CD4-positive, alpha-beta memory T cell (primary cell): ENCODE measurements around the gene FBXO21. TPM values are rescaled to one million over a fixed set of nuclear protein-coding genes. Genes with fewer than 3 reads are reported as not detected.
A peak's percentile ranks its signal among the peaks of the same experiment; 100 is the strongest.

Experiments used
- CTCF ChIA-PET: fragments of 350-600 bp; sonication (Branson Sonifier 250); formaldehyde crosslinking; loops from one replicate; lab custom pipeline; 2021; ENCODE audit warnings: inconsistent platforms; ENCODE audit not compliant: partially characterized antibody; lab: Charles Lee
- POLR2A ChIA-PET: fragments of 350-600 bp; sonication (Branson Sonifier 250); formaldehyde crosslinking; loops from one replicate; lab custom pipeline; 2021; ENCODE audit not compliant: partially characterized antibody; lab: Charles Lee
- DNase-seq, 5 donors: peaks; one replicate each; pipeline versions ENCODE4 v3.0.0 to v3.0.0-alpha.2; 2020 to 2022; ENCODE audit warnings: mixed read lengths in 1 of 5
- H3K27ac ChIP-seq: one replicate; pipeline ENCODE4 v1.7.0; 2013; ENCODE audit warnings: low read depth, low read length
- H3K27me3 ChIP-seq: 2 replicates; pipeline ENCODE4 v1.7.0; 2013; ENCODE audit warnings: mild to moderate bottlenecking, low read length, moderate library complexity; ENCODE audit not compliant: insufficient read depth
- H3K36me3 ChIP-seq: 2 replicates; pipeline ENCODE4 v1.7.0; 2013; ENCODE audit warnings: mild to moderate bottlenecking, low read length, moderate library complexity; ENCODE audit not compliant: insufficient read depth
- H3K4me1 ChIP-seq: 2 replicates; pipeline ENCODE4 v1.7.0; 2013; ENCODE audit warnings: mild to moderate bottlenecking, low read length, moderate library complexity; ENCODE audit not compliant: insufficient read depth
- H3K4me3 ChIP-seq, 2 donors: one replicate each; pipeline ENCODE4 v1.7.0; 2013; ENCODE audit warnings: low read length in 2 of 2, mild to moderate bottlenecking in 1 of 2
- H3K9me3 ChIP-seq, 2 donors: one replicate each; pipeline ENCODE4 v1.7.0; 2013; ENCODE audit warnings: low read length in 2 of 2, control low read depth in 1 of 2; ENCODE audit not compliant: control insufficient read depth in 1 of 2
- H3K27ac Mint-ChIP-seq, 7 donors: one replicate each; pipeline ENCODE4 v1.8.0; 2020 to 2021; ENCODE audit warnings: mixed read lengths in 7 of 7, mild to moderate bottlenecking in 6 of 7, inconsistent platforms in 3 of 7, moderate library complexity in 3 of 7
- H3K27me3 Mint-ChIP-seq, 2 donors: one replicate each; pipeline ENCODE4 v1.8.0; 2020 to 2021; ENCODE audit warnings: mixed read lengths in 2 of 2
- H3K36me3 Mint-ChIP-seq, 2 donors: one replicate each; pipeline ENCODE4 v1.8.0; 2020 to 2021; ENCODE audit warnings: mixed read lengths in 2 of 2, inconsistent platforms in 1 of 2, mild to moderate bottlenecking in 1 of 2
- H3K4me1 Mint-ChIP-seq, 4 donors: one replicate each; pipeline ENCODE4 v1.8.0; 2020 to 2021; ENCODE audit warnings: mixed read lengths in 4 of 4, mild to moderate bottlenecking in 1 of 4
- H3K4me3 Mint-ChIP-seq, 8 donors: one replicate each; pipeline ENCODE4 v1.8.0; 2020 to 2021; ENCODE audit warnings: mixed read lengths in 8 of 8, mild to moderate bottlenecking in 7 of 8, moderate library complexity in 6 of 8, inconsistent platforms in 3 of 8
- H3K9me3 Mint-ChIP-seq, 8 donors: one replicate each; pipeline ENCODE4 v1.8.0; 2020 to 2021; ENCODE audit warnings: mixed read lengths in 8 of 8, mild to moderate bottlenecking in 5 of 8, inconsistent platforms in 3 of 8, moderate library complexity in 1 of 8
- intact Hi-C: fragments of 100-400 bp; cut with micrococcal nuclease; formaldehyde crosslinking; loops from one replicate; pipeline ENCODE4 v1.15.1; 2023
- polyA plus RNA-seq, 2 donors: library from polyadenylated mRNA; unstranded; fragments of 300-500 nt; fragmentation: Illumina TruSeq; gene quantifications; one replicate each; pipeline ENCODE4 v1.2.3, GENCODE V29; 2021
- total RNA-seq, 2 experiments: library from RNA; stranded (reverse); gene quantifications; one replicate each; pipeline ENCODE4 v1.2.3, GENCODE V29; 2021

FBXO21 gene
- total and polyA plus RNA-seq, 4 experiments from 2014 or later: 41.9 to 61.4 (median 49.9) TPM

DNA sequence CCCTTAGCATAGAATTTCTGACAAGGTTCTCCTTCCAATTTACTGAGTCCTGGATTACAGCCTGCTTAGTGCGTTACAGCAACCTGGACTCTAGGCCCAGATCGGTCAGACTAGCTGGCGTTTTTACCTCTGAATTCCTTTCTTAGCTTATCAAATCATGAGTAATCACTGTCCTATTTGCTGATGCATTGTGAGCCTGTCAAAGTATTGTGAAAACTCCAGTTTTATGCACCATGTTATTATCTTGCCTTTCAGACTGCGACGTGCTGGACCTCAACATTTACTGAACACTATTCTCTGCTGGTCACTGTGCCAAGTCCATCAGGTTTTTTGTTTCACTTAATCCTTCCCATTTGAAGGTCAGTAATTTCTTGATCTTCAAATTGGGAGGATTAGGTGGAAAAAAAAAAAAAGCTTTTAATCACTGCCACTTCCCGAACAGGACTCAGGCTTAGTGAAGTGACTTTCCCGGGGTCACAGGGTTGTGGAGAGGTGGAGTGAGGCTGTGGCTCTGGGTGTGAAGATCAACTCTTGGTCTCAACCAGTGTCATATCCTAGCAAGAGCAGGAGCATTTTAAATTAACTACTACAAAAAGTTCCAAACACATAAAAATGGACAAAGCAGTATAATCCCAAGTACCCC is 31.2 kb downstream of the FBXO21 start:
- H3K9me3 Mint-ChIP-seq: peaks cover 0 to 2% (median 0%) of the 10 kb centered on the region in 8 donors
- Histone ChIP-seq H3K4me1 (no peaks in the 10 kb centered on the region), H3K9me3 (no peaks in the 10 kb centered on the region), H3K27me3 (no peaks in the 10 kb centered on the region), H3K27ac (no peak overlapping the region), H3K4me3 (no peak overlapping the region), H3K36me3 (peaks cover 84% of the 10 kb centered on the region)
- no peak for DNase-seq
- H3K36me3 Mint-ChIP-seq: peaks cover 68 to 91% of the 10 kb centered on the region in 2 donors
- intact Hi-C loops: no loop called here
- peaks cover 0 to 5% (median 2%) of the 10 kb centered on the region in 4 donors for H3K4me1 Mint-ChIP-seq
- peak overlapping the region in 2 of 7 donors; percentile 20 to 60 for H3K27ac Mint-ChIP-seq
- POLR2A ChIA-PET: no interaction called here
- H3K4me3 Mint-ChIP-seq: no peak overlapping the region
- no peaks in the 10 kb centered on the region for H3K27me3 Mint-ChIP-seq
- CTCF ChIA-PET: no interaction called here

GRCh38 chr12:117158096-117158495 is 32.2 kb downstream of the FBXO21 start:
- H3K9me3 ChIP-seq: no peaks in the 10 kb centered on the region
- intact Hi-C loops: no loop called here
- Mint-ChIP-seq H3K27me3 (no peaks in the 10 kb centered on the region), H3K4me1 (peaks cover 1 to 9% (median 5%) of the 10 kb centered on the region in 4 donors), H3K36me3 (peaks cover 76 to 94% of the 10 kb centered on the region in 2 donors), H3K9me3 (peaks cover 0 to 2% (median 0%) of the 10 kb centered on the region in 8 donors), H3K4me3 (no peak overlapping the region), H3K27ac (peak overlapping the region in 2 of 7 donors; percentile 38 to 74)
- no peaks in the 10 kb centered on the region for H3K27me3 ChIP-seq
- no peak overlapping the region for H3K4me3 ChIP-seq
- no peak for DNase-seq
- H3K4me1 ChIP-seq: peaks cover 1% of the 10 kb centered on the region
- H3K36me3 ChIP-seq: peaks cover 86% of the 10 kb centered on the region
- CTCF ChIA-PET: no interaction called here
- no peak overlapping the region for H3K27ac ChIP-seq
- POLR2A ChIA-PET: no interaction called here

- H3K9me3 Mint-ChIP-seq: no peaks in the 10 kb centered on the region
- H3K4me3 ChIP-seq: no peak overlapping the region
- peaks cover 12% of the 10 kb centered on the region for H3K4me1 ChIP-seq
- H3K27me3 Mint-ChIP-seq: no peaks in the 10 kb centered on the region
- intact Hi-C loops: no loop called here
- CTCF ChIA-PET: interaction anchor here (1.3 kb wide), 1 partner anchor 12 kb away, joined by 4 read pairs; no protein-coding TSS in a partner anchor
- H3K9me3 ChIP-seq: no peaks in the 10 kb centered on the region
- H3K4me3 Mint-ChIP-seq: no peak overlapping the region
- peaks cover 73 to 92% of the 10 kb centered on the region in 2 donors for H3K36me3 Mint-ChIP-seq
- peaks cover 65% of the 10 kb centered on the region for H3K36me3 ChIP-seq
- peak overlapping the region in 2 of 7 donors; percentile 37 to 77 for H3K27ac Mint-ChIP-seq
- H3K27me3 ChIP-seq: no peaks in the 10 kb centered on the region
- H3K4me1 Mint-ChIP-seq: peaks cover 11 to 29% (median 21%) of the 10 kb centered on the region in 4 donors
- no peak overlapping the region for H3K27ac ChIP-seq
- POLR2A ChIA-PET: no interaction called here
- peak; percentile 63 to 82 (median 76) for DNase-seq
Measured at GRCh38 chr12:117155278-117156060, 34.8 kb downstream of the FBXO21 start.

- peak overlapping the region in 1 of 8 donors; percentile 37 for H3K4me3 Mint-ChIP-seq
- peak overlapping the region in 5 of 7 donors; percentile 20 to 68 (median 43) for H3K27ac Mint-ChIP-seq
Measured at GRCh38 chr12:117152793-117153775, 37.2 kb downstream of the FBXO21 start.

DNA sequence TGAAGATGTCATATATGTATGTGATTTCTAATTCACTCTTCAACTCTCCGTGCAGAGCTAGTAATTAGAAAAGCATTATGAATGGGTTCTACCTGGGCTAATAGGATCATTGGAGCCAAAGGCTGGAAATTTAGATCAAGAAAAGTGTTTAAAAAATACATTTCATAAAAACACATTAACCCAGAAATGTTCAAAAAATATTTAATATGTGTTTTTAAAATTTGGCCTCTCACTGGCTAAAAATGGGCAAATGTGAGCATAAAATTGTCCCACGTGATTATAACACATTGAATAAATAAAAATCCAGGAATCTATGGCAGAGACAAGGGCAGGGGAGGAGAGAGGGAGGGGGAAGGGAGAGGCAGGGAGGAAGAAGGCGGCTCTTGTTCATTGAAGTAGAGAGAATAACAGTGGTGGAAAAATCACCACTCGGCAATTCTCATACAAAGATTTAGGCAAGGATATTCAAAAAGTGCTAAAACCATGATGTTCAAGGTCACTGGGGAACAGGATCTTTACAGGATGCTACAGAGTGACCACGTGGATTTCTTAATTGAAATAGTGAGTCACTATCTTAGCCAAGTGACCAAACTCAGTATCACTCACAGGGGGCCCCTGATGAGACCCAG is 38.8 kb downstream of the FBXO21 start:
- Mint-ChIP-seq H3K36me3 (peaks cover 58 to 86% of the 10 kb centered on the region in 2 donors), H3K27me3 (no peaks in the 10 kb centered on the region), H3K9me3 (no peaks in the 10 kb centered on the region), H3K27ac (peak overlapping the region in 3 of 7 donors; percentile 31 to 93 (median 59)), H3K4me1 (peaks cover 11 to 33% (median 27%) of the 10 kb centered on the region in 4 donors), H3K4me3 (no peak overlapping the region)
- no peaks in the 10 kb centered on the region for H3K9me3 ChIP-seq
- no peak overlapping the region for H3K27ac ChIP-seq
- CTCF ChIA-PET: no interaction called here
- H3K4me3 ChIP-seq: no peak overlapping the region
- DNase-seq: no peak
- no peaks in the 10 kb centered on the region for H3K27me3 ChIP-seq
- POLR2A ChIA-PET: no interaction called here
- peaks cover 44% of the 10 kb centered on the region for H3K36me3 ChIP-seq
- peaks cover 14% of the 10 kb centered on the region for H3K4me1 ChIP-seq
- intact Hi-C loops: no loop called here

More at GRCh38 chr12:117152793-117153775, 37.2 kb downstream of the FBXO21 start:
- CTCF ChIA-PET: no interaction called here
- POLR2A ChIA-PET: no interaction called here
- DNase-seq: peak in 2 of 5 donors; percentile 4 to 12
- Histone ChIP-seq H3K36me3 (peaks cover 51% of the 10 kb centered on the region), H3K27me3 (no peaks in the 10 kb centered on the region), H3K4me3 (no peak overlapping the region), H3K4me1 (peaks cover 14% of the 10 kb centered on the region), H3K27ac (no peak overlapping the region), H3K9me3 (no peaks in the 10 kb centered on the region)
- Mint-ChIP-seq H3K27me3 (no peaks in the 10 kb centered on the region), H3K9me3 (no peaks in the 10 kb centered on the region), H3K4me1 (peaks cover 11 to 38% (median 24%) of the 10 kb centered on the region in 4 donors), H3K36me3 (peaks cover 68 to 91% of the 10 kb centered on the region in 2 donors)
- intact Hi-C loops: no loop called here

DNA sequence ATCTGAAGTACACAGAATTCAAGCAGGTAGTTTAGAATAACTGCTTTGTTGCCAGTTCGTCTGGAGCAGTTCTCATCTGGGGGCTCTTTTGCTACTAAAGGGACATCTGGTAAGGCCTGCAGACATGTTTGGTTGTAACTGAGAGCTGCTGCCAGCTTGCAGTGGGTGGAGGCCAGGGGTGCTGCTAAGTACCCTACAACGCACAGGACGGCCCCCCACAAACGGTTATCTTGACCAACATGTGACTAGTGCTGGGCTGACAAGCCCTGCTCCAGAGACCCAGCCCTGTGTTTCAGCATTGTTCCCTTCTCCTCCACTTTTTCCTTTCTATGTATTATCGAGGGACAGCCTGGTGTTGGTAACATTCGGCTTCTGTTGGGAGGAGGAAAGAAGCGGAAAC is 40.8 kb downstream of the FBXO21 start:
- Mint-ChIP-seq H3K27me3 (no peaks in the 10 kb centered on the region), H3K27ac (peak overlapping the region in 5 of 7 donors; percentile 17 to 75 (median 47)), H3K9me3 (no peaks in the 10 kb centered on the region), H3K36me3 (peaks cover 51 to 83% of the 10 kb centered on the region in 2 donors), H3K4me3 (no peak overlapping the region), H3K4me1 (peaks cover 11 to 36% (median 27%) of the 10 kb centered on the region in 4 donors)
- no peaks in the 10 kb centered on the region for H3K9me3 ChIP-seq
- H3K27me3 ChIP-seq: no peaks in the 10 kb centered on the region
- peaks cover 14% of the 10 kb centered on the region for H3K4me1 ChIP-seq
- intact Hi-C loops: no loop called here
- ChIA-PET POLR2A (interaction anchor here (0.7 kb wide), 1 partner anchor 86 kb away, joined by 3 read pairs; no protein-coding TSS in a partner anchor), CTCF (interaction anchor here (0.8 kb wide), 1 partner anchor 35 kb away, joined by 3 read pairs; no protein-coding TSS in a partner anchor)
- no peak overlapping the region for H3K4me3 ChIP-seq
- DNase-seq: no peak
- H3K36me3 ChIP-seq: peaks cover 33% of the 10 kb centered on the region
- no peak overlapping the region for H3K27ac ChIP-seq
